HepG2 (cell line): Measurements from ENCODE around the gene SPG7. TPM values are rescaled to one million over a fixed set of nuclear protein-coding genes. Genes with fewer than 3 reads are reported as not detected.

ENCODE experiments used
- ARID2 ChIP-seq: sonication (generic); formaldehyde crosslinking; IDR thresholded peaks from 2 replicates; pipeline ENCODE4 v1.8.1; 2022; ENCODE audit warnings: mild to moderate bottlenecking, missing genetic modification reagents, borderline replicate concordance
- CHD4 ChIP-seq: fragments of 200-600 bp; sonication (generic); IDR thresholded peaks from 2 replicates; pipeline ENCODE4 v1.7.0; 2017; ENCODE audit warnings: mild to moderate bottlenecking, low read length, borderline replicate concordance
- DMAP1 ChIP-seq: IDR thresholded peaks from 2 replicates; pipeline ENCODE4 v1.6.1; 2016
- HHEX ChIP-seq: IDR thresholded peaks from 2 replicates; pipeline ENCODE4 v1.6.1; 2016; ENCODE audit warnings: control low read depth
- HNRNPLL ChIP-seq: fragments of 200-400 bp; formaldehyde crosslinking; IDR thresholded peaks from 2 replicates; pipeline ENCODE4 v1.6.1; 2017; ENCODE audit warnings: mild to moderate bottlenecking, low read depth, low read length; ENCODE audit not compliant: poor library complexity, severe bottlenecking
- NFKB2 ChIP-seq: sonication (generic); formaldehyde crosslinking; IDR thresholded peaks from 2 replicates; pipeline ENCODE4 v1.4.0; 2020; ENCODE audit warnings: missing genetic modification reagents, borderline replicate concordance
- NR2F1 ChIP-seq, 2 experiments: fragments of 450-650 bp in 1 of 2; formaldehyde crosslinking in 1 of 2; IDR thresholded peaks; 2 replicates each; pipeline versions ENCODE4 v1.5.0 to v1.6.1; 2016 to 2020; ENCODE audit warnings: mild to moderate bottlenecking in 1 of 2, missing compliant biosample characterization in 1 of 2, missing genetic modification reagents in 1 of 2, moderate library complexity in 1 of 2
- RBFOX2 ChIP-seq: fragments of 200-400 bp; formaldehyde crosslinking; IDR thresholded peaks from 2 replicates; pipeline ENCODE4 v1.6.1; 2017; ENCODE audit warnings: low read depth, mild to moderate bottlenecking, low read length
- SMC3 ChIP-seq: IDR thresholded peaks from 2 replicates; pipeline ENCODE4 v1.6.1; 2011; ENCODE audit warnings: low read length, improper control_type of control experiment
- ZBTB38 ChIP-seq: sonication (generic); formaldehyde crosslinking; IDR thresholded peaks from 2 replicates; pipeline ENCODE4 v1.5.1; 2020; ENCODE audit warnings: mild to moderate bottlenecking, missing genetic modification reagents
- ZNF607 ChIP-seq: sonication (generic); formaldehyde crosslinking; IDR thresholded peaks from 2 replicates; pipeline ENCODE4 v1.5.1; 2020; ENCODE audit warnings: missing genetic modification reagents, mild to moderate bottlenecking, borderline replicate concordance
- ZNF678 ChIP-seq: sonication (generic); formaldehyde crosslinking; IDR thresholded peaks from 2 replicates; pipeline ENCODE4 v1.4.0; 2020; ENCODE audit warnings: mild to moderate bottlenecking, missing genetic modification reagents
- ZNF839 ChIP-seq: sonication (generic); formaldehyde crosslinking; IDR thresholded peaks from 2 replicates; pipeline ENCODE4 v1.4.0; 2020; ENCODE audit warnings: missing genetic modification reagents, mild to moderate bottlenecking, borderline replicate concordance
- polyA plus RNA-seq, 8 experiments: library from polyadenylated mRNA; depleted of rRNA in 3 of 8; stranded (reverse) in 7 of 8; unstranded in 1 of 8; fragments of >200 nt; fragmentation: Illumina TruSeq in 4 of 8; extraction: Trizol in 4 of 8; gene quantifications; 2 replicates each; pipeline versions ENCODE4 v1.2.1 to v1.2.3, GENCODE V29; 2011 to 2016; ENCODE audit warnings: low read depth in 4 of 8, missing spikeins in 1 of 8, mixed read lengths in 1 of 8; ENCODE audit not compliant: insufficient read depth in 1 of 8
- total RNA-seq, 5 experiments: library from RNA; depleted of rRNA; stranded (reverse); fragments of >200 nt; fragmentation: Illumina TruSeq; extraction: Trizol; gene quantifications; 2 replicates each; pipeline ENCODE4 v1.2.3, GENCODE V29; 2016; ENCODE audit warnings: low read depth in 1 of 5
- TF ChIP-seq, protein P1 (sequence below): sonication (generic); formaldehyde crosslinking; IDR thresholded peaks from 2 replicates; pipeline ENCODE4 v1.5.1; 2020; ENCODE audit warnings: missing genetic modification reagents, mild to moderate bottlenecking, borderline replicate concordance
- TF ChIP-seq, protein P2 (sequence below): sonication (generic); formaldehyde crosslinking; IDR thresholded peaks from 2 replicates; pipeline ENCODE4 v1.5.0; 2020; ENCODE audit warnings: missing genetic modification reagents
- TF ChIP-seq, protein P3 (sequence below): sonication (generic); formaldehyde crosslinking; IDR thresholded peaks from 2 replicates; pipeline ENCODE4 v1.5.0; 2020; ENCODE audit warnings: mild to moderate bottlenecking, missing genetic modification reagents, borderline replicate concordance

Gene SPG7
- total and polyA plus RNA-seq, 2 of the 13 experiments (the other 11 are each of a cell fraction or from before 2014, with no cell fraction given) = 66.0 to 136 TPM

DNA sequence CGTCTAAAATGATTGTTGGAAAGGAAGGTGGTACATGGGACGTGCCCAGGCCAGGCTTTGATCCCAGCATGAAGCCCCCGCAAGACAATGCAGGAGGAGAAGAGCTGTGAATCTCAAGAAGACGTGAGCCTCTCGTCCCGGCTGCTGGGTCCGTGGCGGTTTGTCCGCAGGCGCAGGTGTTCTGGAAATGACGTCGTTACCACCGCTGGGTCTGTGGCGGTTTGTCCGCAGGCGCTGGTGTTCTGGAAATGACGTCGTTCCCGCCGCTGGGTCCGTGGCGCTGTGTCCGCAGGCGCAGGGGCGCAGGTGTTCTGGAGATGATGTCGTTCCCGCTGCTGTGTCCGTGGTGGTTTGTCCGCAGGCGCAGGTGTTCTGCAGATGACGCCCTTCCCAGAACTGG, 14.1 kb downstream of the SPG7 start (continued):
- TF ChIP-seq, protein P1, sequence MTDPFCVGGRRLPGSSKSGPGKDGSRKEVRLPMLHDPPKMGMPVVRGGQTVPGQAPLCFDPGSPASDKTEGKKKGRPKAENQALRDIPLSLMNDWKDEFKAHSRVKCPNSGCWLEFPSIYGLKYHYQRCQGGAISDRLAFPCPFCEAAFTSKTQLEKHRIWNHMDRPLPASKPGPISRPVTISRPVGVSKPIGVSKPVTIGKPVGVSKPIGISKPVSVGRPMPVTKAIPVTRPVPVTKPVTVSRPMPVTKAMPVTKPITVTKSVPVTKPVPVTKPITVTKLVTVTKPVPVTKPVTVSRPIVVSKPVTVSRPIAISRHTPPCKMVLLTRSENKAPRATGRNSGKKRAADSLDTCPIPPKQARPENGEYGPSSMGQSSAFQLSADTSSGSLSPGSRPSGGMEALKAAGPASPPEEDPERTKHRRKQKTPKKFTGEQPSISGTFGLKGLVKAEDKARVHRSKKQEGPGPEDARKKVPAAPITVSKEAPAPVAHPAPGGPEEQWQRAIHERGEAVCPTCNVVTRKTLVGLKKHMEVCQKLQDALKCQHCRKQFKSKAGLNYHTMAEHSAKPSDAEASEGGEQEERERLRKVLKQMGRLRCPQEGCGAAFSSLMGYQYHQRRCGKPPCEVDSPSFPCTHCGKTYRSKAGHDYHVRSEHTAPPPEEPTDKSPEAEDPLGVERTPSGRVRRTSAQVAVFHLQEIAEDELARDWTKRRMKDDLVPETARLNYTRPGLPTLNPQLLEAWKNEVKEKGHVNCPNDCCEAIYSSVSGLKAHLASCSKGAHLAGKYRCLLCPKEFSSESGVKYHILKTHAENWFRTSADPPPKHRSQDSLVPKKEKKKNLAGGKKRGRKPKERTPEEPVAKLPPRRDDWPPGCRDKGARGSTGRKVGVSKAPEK (CRISPR knock-in tag) = no peak
- TF ChIP-seq, protein P2, sequence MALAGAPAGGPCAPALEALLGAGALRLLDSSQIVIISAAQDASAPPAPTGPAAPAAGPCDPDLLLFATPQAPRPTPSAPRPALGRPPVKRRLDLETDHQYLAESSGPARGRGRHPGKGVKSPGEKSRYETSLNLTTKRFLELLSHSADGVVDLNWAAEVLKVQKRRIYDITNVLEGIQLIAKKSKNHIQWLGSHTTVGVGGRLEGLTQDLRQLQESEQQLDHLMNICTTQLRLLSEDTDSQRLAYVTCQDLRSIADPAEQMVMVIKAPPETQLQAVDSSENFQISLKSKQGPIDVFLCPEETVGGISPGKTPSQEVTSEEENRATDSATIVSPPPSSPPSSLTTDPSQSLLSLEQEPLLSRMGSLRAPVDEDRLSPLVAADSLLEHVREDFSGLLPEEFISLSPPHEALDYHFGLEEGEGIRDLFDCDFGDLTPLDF = no peak
- no peak for TF ChIP-seq NR2F1 (CRISPR knock-in tag; IDR thresholded peaks at IDR 0.05)
- TF ChIP-seq ZNF839 (CRISPR knock-in tag) = no peak
- TF ChIP-seq, protein P3, sequence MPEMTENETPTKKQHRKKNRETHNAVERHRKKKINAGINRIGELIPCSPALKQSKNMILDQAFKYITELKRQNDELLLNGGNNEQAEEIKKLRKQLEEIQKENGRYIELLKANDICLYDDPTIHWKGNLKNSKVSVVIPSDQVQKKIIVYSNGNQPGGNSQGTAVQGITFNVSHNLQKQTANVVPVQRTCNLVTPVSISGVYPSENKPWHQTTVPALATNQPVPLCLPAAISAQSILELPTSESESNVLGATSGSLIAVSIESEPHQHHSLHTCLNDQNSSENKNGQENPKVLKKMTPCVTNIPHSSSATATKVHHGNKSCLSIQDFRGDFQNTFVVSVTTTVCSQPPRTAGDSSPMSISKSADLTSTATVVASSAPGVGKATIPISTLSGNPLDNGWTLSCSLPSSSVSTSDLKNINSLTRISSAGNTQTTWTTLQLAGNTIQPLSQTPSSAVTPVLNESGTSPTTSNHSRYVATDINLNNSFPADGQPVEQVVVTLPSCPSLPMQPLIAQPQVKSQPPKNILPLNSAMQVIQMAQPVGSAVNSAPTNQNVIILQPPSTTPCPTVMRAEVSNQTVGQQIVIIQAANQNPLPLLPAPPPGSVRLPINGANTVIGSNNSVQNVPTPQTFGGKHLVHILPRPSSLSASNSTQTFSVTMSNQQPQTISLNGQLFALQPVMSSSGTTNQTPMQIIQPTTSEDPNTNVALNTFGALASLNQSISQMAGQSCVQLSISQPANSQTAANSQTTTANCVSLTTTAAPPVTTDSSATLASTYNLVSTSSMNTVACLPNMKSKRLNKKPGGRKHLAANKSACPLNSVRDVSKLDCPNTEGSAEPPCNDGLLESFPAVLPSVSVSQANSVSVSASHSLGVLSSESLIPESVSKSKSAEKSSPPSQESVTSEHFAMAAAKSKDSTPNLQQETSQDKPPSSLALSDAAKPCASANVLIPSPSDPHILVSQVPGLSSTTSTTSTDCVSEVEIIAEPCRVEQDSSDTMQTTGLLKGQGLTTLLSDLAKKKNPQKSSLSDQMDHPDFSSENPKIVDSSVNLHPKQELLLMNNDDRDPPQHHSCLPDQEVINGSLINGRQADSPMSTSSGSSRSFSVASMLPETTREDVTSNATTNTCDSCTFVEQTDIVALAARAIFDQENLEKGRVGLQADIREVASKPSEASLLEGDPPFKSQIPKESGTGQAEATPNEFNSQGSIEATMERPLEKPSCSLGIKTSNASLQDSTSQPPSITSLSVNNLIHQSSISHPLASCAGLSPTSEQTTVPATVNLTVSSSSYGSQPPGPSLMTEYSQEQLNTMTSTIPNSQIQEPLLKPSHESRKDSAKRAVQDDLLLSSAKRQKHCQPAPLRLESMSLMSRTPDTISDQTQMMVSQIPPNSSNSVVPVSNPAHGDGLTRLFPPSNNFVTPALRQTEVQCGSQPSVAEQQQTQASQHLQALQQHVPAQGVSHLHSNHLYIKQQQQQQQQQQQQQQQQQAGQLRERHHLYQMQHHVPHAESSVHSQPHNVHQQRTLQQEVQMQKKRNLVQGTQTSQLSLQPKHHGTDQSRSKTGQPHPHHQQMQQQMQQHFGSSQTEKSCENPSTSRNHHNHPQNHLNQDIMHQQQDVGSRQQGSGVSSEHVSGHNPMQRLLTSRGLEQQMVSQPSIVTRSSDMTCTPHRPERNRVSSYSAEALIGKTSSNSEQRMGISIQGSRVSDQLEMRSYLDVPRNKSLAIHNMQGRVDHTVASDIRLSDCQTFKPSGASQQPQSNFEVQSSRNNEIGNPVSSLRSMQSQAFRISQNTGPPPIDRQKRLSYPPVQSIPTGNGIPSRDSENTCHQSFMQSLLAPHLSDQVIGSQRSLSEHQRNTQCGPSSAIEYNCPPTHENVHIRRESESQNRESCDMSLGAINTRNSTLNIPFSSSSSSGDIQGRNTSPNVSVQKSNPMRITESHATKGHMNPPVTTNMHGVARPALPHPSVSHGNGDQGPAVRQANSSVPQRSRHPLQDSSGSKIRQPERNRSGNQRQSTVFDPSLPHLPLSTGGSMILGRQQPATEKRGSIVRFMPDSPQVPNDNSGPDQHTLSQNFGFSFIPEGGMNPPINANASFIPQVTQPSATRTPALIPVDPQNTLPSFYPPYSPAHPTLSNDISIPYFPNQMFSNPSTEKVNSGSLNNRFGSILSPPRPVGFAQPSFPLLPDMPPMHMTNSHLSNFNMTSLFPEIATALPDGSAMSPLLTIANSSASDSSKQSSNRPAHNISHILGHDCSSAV = no peak
- peak; percentile 24 for TF ChIP-seq HNRNPLL
- TF ChIP-seq HHEX (CRISPR knock-in tag) = no peak
- peak; percentile 49; the same call in 1 of the 2 replicates for TF ChIP-seq RBFOX2
- TF ChIP-seq ARID2 (CRISPR knock-in tag) = no peak
- 0 out of 2 replicates have a peak, but pooled peaks have one; percentile 28 for TF ChIP-seq ZNF607
- TF ChIP-seq NFKB2 (CRISPR knock-in tag) = no peak
- 0 out of 2 replicates have a peak, but pooled peaks have one; percentile 38 for TF ChIP-seq ZBTB38 (CRISPR knock-in tag)
- TF ChIP-seq DMAP1 (CRISPR knock-in tag) = no peak
- no peak for TF ChIP-seq SMC3
- no peak for TF ChIP-seq CHD4
- TF ChIP-seq ZNF678 (CRISPR knock-in tag) = no peak
